Ishikawa (cell line): ENCODE measurements around the gene INO80E.

ENCODE experiments used
- CEBPB ChIP-seq: IDR thresholded peaks from 2 replicates; pipeline ENCODE4 v1.6.1; 2012
- CREB1 ChIP-seq: IDR thresholded peaks from 2 replicates; pipeline ENCODE4 v1.6.1; 2012; ENCODE audit warnings: low read depth
- EGR1 ChIP-seq: IDR thresholded peaks from 2 replicates; pipeline ENCODE4 v1.6.1; 2012
- EP300 ChIP-seq: IDR thresholded peaks from 2 replicates; pipeline ENCODE4 v1.6.1; 2012; ENCODE audit warnings: borderline replicate concordance
- FOXM1 ChIP-seq: IDR thresholded peaks from 2 replicates; pipeline ENCODE4 v1.6.1; 2012; ENCODE audit warnings: low read depth, borderline replicate concordance
- MAX ChIP-seq: IDR thresholded peaks from 2 replicates; pipeline ENCODE4 v1.6.1; 2012
- RAD21 ChIP-seq: IDR thresholded peaks from 2 replicates; pipeline ENCODE4 v1.6.1; 2012; ENCODE audit warnings: low read depth
- REST ChIP-seq: IDR thresholded peaks from 2 replicates; pipeline ENCODE4 v1.6.1; 2012; ENCODE audit warnings: low read depth, mild to moderate bottlenecking
- TCF12 ChIP-seq: IDR thresholded peaks from 2 replicates; pipeline ENCODE4 v1.6.1; 2012; ENCODE audit warnings: low read depth
- TEAD4 ChIP-seq: IDR thresholded peaks from 2 replicates; pipeline ENCODE4 v1.6.1; 2012
- YY1 ChIP-seq: IDR thresholded peaks from 2 replicates; pipeline ENCODE4 v1.6.1; 2012; ENCODE audit warnings: low read depth
- TF ChIP-seq, protein P1 (sequence below): IDR thresholded peaks from 2 replicates; pipeline ENCODE4 v1.6.1; 2012

GRCh38 chr16:29982560-29983419 is 13.3 kb upstream of the INO80E start:
- TF ChIP-seq YY1 (no peak), MAX (no peak), EGR1 (no peak), TCF12 (no peak), EP300 (no peak), CEBPB (no peak), FOXM1 (no peak), REST (no peak), CREB1 (no peak), RAD21 (no peak), TEAD4 (no peak)
- TF ChIP-seq, protein P1, sequence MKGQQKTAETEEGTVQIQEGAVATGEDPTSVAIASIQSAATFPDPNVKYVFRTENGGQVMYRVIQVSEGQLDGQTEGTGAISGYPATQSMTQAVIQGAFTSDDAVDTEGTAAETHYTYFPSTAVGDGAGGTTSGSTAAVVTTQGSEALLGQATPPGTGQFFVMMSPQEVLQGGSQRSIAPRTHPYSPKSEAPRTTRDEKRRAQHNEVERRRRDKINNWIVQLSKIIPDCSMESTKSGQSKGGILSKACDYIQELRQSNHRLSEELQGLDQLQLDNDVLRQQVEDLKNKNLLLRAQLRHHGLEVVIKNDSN: no peak
